DMS153 (cell line): ENCODE measurements around the gene P3R3URF.

ENCODE experiments used
- DNase-seq: peaks from one replicate; lab custom pipeline; 2025; lab: John Stamatoyannopoulos, UW

P3R3URF gene

DNA sequence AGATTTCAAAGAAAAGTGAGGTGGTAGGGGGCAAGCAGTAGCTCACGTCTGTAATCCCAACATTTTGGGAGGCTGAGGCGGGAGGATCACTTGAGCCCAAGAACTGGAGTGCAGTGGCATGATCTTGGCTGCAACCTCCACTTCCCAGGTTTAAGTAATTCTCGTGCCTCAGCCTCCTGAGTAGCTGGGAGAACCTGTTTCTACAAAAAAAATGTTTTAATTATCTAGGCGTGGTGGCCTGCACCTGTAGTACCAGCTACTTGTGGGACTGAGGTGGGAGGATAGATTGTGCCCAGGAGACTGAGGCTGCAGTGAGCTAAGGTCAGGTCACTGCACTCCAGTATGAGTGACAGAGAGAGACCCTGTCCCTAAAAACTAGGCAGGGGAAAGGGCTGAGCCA lies 4.0 kb downstream of the P3R3URF start:
- peak; percentile 28 for DNase-seq

DNA sequence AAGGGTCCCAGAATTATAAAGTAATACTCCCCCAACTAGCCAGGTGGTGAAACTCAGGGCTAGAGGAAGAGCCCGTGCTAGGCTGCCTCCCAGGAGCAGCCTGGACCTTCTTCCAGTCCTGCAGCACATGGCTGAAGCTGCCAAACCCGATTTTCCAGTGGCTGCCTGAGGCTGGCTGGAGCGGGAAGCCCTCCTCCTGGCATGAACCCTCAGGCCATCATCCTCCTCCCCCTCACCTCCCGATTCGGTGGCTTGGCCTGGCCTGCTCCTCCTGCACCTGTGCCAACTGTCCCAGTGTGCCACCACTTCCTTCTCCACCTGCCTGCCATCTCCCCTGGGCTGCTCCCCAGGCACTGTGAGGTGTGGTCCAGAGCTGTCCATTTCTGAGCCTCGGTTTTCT lies 4.4 kb downstream of the P3R3URF start:
- DNase-seq = peak; percentile 80

DNA sequence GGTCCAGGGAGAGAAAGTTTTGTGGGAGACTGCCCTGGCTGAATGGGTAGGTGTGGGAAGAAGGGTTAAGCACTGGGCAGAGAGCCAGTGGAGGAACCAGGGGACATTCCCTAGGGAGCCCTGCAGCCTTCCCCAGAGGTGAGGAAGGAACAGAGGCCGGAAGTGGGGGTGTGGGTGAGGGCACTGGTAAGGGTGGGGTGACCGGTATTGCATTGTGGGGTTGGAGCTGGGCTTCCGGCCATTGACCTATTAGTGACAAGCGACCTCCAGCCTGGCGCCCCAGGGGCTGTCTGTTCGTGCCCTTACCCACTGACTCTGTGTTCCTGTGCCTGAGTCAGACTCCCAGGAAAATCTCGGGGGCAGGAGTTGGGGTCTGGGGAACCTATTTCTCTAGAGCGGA lies 4.9 kb downstream of the P3R3URF start:
- DNase-seq = peak; percentile 51

DNA sequence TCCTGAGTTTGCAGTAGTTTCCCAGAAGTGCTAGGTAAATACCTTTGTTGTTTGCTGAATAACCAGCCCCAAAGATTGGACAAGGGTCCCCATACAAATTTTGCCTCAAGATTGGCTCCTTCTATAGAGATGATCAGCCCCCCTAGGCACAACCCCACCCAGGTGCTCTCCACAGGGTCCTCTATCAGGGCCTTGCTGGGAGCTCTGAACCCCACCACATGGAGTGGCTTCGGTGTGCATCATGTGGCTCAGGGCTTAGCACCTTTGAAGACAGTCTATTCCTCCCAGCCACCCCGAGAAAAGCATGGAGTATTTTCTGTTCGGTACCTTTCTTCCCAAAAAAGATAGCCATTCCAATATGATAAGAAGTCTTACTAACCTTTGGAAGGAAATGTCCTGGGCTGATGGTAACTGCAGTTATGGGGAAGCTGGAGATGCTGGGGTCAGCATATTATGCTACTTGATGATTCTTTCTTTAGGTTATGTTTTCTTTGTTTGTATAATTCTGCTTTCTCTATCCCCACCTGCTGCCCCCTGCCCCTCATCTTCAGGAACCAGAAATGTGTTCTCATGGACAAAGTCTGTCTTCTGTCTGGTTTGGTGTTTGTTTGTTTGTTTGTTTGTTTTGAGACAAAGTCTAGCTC lies 6.4 kb downstream of the P3R3URF start:
- no peak for DNase-seq

DNA sequence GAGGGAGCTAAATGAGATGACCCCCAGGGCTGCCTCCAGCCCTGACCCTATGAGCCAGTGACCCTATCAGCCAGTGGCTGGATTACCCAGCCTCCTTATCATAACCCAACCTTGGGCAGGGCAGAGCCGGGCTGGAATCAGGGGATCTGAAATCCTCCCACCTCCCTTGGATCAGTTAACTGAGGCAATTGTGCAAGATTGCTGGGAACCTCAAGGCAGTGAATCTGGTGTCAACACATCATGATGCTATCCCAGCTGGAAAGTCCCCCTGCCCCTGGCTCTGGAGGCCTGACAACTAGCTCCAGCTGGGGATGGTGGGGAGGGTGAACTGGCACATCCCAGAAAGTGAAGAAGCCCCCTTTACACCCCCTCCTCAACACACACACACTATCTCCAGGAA lies 7.8 kb downstream of the P3R3URF start:
- DNase-seq = no peak

DNA sequence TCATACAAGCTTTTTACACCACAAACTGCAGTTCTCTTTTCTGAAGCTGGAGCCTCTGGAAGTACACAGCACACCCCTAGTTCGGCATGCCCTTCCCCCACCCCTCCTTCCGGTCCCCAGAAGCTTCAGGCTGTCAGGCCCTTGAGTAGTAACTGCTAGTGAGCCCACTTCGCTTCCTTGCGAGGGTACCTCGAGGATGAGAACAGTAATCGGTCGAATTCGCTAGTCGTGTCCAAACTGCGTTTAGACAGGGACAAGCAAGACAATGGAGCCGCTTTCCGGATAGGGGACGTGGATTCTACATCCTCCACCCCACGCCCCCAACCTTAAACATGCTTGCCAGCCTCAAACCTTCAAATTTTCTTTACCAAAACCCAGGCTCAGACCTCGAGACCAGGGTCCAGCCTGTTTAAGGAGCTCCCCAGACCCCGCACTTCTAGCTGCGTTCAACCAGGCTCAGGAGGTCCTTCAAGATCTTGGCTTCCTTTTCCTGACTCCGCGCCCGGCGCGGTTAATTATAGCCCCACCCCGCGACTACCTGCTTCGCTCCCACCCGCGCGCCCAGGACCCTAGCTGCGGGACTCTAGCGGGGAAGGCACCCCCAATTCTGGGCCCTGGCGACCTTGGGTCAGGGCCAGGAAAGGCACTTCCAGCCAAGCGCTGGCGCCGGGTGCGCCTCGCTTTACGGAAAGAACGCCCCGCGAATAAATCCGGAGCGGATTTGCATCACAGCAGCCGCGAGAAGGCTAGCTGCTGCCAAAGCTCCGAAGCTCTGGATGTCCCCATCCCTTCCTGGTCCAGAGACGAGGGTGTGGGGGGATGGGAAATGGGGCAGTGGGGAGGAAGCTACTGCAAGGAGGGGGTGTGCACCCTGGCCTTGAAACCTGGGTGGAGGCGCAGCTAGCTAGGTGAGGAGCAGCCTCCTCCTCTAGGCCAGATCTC lies 9.5 kb downstream of the P3R3URF start:
- no peak for DNase-seq

DNA sequence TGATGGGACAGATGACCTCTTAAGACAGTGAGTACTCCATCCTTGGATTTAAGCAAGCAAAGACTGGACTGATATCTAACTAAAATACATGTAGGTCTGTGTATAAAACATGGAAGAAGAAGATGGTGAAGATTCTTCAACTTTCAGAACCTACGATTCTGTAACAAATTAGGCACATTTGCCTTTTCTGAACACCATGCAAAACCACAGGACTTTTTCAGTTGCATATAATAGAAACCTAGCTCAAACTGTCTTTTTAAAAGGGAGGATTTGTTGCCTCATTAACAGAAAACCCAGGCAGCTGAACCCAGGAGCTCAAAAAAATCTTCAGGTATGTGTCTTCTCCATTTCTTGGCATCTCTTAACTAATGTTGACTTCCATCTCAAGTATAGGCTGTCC lies 16.1 kb downstream of the P3R3URF start:
- DNase-seq = no peak

DNA sequence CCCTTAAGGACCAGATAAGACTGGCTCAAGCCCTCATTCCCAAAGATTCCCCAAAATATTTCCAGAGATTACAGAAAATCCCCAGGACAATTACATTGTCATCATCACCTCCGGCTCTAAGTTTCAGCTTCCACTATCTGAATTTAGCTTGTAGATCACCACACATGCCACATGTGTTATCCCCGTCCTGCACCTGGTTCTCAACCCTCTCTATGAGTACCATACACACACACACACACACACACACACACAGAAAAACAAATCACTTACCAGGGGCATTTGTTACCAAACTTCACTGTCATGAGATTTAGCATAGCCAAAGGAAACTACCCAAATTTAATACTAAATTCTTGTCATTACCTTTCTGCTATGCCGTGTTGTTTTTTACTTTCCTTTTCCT lies 16.8 kb downstream of the P3R3URF start:
- DNase-seq = no peak

DNA sequence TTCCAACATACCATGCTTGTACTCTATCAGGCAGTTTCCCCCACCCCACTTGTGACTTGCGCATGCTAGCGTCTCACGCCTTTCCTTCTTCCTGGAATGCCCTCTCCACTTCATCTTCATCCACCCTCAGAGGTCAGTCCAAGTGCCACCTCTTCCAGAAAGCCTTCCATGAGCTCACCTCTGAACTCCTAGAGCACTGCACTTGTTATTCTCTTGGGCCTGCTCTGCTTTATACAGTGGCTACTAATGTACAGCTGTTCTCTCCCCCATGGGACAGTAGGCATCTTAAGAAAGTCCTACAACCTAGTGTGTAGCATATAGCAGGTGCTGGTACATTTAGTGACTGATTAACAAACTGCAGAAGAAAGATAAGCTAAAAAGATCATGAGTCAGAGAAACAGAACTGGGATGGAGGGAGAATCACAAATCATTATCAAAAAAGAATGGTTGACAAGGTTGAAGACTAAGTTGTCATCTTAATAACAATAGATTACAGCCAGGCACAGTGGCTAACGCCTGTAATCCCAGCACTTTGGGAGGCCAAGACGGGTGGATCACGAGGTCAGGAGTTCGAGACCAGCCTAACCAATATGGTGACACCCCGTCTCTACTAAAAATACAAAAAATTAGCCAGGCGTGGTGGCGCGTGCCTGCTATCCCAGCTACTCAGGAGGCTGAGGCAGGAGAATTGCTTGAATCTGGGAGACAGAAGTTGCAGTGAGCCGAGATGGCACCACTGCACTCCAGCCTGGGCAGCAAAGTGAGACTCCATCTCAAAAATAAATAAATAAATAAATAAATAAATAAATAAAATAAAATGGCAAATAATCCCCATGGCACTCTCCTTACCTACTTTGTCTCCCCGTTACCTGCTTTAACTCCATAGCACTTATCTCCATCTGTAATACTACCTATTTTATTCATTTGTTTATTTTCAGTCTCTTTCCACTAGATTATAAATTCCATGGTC lies 17.7 kb downstream of the P3R3URF start:
- no peak for DNase-seq

DNA sequence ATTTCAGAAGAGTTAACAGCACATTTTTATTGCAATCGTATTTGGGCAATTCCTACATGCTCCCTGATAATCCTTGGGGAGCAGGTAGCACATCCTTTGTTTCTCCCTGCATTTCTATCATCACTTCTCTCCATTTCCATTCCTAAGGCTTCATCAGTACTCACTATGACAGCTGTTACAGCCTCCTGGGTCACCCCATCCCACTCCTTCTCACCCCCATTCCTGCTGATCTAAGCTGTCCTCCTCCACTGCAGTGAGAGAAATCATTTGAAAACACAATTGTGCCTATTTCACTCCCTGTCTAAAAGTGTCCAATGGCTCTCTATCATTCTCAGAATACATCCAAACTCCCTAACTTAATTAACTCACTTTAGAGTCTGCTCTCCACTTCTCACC lies 18.4 kb downstream of the P3R3URF start:
- DNase-seq = no peak

DNA sequence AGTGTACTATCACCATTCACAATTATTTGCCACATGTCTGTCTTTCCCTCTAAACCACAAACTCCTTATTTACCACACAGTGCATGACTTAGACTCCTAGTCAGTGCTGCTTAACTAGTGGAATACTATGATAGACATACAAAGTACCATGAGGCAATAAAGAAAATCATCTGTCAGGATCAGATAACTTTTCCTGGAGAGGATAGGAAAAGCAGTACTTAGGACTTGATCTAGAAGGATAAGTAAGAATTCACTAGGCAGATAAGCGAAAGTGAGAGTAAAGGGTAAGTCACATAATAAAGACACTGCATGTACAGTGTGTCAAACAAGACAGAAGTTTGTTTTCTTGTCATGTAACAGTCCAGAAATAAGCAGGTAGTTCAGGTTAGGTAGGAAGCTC lies 22.6 kb downstream of the P3R3URF start:
- DNase-seq = no peak

DNA sequence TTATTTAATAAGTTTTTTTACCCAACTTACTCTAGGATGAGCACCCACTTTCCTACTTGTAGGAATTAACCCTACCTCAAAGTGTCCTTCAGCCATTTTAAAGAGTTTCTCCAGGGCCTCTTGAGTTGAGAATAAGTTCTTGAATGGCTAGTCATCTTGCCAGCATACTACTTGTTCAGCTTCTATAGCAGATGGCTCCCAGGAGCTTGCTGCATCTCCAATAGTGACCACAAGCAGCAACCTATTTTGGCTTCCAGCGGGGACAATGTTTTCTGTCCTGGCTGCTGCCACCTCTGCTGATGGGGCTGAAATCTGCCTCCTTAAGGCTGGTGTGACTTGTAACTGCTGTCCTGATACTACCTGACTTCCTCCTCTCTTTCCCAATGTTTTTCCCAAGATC lies 23.1 kb downstream of the P3R3URF start:
- DNase-seq = no peak

DNA sequence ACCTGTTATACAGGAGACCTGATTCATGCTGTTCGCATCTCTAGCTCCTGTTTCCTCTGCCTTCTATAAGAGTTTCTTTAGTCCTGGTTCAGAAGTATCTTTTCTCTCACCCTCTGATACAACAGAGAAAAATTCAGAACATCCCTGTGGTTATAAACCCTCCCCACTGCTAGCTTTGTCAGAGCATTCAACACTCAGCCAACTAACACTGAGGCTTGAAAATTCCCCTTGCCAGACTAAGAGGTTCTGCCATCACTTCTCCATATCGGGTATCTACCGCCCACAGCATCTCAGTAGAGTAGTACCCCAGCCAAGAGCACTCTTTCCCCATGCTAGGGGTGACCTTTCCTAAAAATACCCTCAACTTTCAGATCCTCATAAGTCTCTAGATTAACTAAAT lies 24.3 kb downstream of the P3R3URF start:
- DNase-seq = no peak

DNA sequence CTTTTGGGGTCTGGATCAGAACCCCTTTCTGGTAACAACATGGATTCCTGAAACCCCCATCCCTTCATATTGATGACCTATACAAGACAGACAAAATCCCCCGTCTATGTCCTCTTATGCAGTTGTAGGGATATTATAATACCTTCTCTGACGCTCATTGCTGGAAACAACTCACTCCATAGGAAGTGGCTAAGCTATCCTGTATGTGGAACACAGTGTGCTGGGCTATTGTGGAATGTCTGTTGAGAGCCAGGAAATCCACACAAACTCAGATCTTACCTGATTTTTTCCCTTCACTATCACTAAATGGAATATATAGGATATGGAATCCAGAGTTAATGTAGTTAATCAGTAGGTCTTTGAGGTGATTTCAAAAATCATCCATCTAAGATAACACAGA lies 26.2 kb downstream of the P3R3URF start:
- DNase-seq = no peak

DNA sequence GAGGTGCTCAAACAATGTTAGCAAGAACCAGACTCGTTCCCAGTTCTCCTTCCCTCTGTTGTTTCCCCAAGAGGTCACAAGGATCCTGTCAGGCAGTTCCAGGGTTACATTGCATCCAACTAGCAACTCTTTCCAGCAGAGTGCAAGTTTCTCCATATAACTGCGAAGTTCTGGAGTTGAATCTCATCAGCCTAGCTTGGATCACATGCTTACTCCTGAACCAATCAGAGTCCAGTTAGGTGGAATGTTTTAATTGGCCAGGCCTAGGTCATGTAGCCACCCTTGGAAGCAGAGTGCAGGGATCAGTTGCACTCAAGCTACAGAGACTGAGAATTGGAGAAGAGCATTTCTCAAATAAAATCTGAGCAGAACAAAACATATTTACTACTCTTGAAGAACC lies 28.0 kb downstream of the P3R3URF start:
- DNase-seq = no peak

DNA sequence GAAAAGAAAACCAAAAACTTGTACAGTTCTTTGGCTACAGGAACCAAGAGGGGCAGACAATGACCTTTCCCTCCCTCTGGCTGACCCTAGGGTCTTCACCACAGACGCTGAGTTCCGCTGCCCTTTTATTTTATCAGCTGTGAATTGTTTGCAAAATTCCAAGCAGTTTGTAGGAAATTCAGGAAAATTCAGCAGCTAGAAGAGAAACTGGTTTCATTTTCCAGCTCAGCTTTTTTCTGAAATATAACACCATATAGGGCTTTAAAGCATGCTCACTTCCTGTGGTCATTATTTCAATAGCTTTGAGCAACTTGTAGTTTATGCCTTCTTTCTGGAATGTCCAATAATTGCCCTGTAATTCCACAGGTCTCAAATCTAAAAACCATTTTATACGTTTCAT lies 38.4 kb downstream of the P3R3URF start:
- no peak for DNase-seq

DNA sequence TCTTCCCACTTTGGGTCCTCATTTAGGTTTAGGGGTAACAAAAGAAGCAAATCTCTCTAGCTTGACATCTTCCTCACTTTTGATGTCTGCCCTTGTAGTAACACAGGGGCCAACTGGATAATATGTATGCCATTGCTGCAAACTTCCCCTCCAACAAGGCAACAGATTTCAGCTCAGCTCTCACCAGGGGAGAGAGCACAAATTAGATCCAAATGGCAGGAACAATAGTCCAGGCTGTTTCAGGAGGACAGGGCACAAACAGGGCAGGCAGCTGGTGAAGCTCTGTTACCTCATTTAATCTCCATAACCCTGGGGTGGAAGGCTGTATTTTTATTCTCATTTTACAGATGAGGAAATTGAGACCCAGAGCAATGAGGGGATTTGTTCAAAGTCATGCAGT lies 39.6 kb downstream of the P3R3URF start:
- DNase-seq = no peak

DNA sequence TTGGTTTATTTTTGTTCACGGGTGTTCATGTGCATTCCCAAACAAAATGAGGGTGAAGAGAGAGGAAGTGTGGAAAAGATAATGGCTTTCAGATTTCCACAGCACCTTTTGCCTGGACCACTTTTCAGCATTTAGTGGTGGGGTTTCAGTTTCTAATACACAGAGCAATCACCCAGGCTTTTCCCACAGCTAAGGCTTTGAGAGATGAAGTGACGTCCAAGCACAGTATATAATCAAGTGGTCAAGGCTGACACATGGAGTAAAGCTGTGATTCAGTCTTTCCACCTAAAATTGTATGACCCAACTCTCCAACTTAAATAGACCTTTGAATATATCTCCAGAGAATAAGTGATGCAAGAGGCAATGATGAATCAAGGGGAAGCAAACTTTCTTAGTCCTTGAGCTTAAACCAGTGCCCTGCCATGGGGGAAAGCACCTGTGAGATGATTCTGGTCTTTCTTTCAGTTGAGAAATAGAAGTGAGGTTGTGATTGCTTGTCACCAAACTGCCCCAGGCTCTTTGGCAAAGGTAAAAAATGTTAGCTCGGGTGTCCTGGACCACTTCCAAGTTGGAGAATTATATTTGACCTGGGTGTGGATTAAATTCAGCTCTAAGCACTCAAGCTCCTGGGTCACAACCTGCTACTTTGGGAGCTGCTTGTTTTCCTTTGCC lies 41.5 kb downstream of the P3R3URF start:
- DNase-seq = peak; percentile 64

DNA sequence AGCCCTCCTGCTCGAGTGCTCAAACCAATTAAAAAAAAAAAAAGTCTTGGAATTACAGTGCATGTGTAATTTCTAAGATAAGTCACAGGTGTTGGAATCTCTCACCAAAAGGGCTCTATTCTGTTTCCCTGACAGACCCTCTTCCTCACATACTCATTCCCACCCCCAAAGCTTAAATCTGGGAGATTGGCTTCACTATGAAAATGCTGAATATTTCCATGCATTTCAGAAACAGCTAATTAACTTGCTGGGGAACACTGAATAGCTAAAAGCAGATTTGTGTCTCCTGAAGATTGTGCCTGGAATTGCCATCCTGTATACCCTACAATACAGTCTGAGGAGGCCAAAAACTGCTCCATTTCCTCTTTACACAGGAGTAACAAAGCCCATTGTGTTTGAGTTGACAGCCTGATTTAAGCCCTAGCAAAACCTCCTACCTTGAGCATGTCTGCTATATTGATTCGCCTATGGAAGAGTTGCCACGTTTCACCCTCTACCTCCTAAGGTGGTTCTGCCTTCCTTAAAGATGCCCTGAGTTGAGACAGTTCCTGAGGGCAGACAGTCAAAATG lies 42.4 kb downstream of the P3R3URF start:
- peak; percentile 28 for DNase-seq

DNA sequence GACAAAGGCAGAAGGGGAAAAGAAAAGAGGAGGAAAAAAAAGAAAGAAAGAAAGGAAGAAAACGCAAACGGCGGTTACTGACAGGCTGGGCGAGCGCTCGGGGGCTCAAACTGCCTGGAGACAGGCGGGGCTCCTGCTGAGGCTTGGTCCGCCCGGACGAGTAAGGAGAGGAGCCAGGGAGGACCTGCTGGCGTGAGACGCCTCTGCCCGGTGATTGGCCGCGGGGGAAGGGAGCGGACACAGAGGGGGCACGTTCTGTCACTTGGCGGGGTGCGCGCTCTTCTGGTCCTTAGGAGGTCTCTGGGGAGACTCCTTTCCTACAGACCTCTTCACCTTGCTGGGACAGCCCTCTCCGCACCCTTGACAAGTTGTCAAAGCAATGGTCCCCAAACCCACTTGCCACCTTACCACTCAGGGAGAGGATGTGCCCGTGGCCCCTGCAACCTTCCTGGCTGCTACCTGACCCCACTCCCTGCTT lies 43.1 kb downstream of the P3R3URF start:
- no peak for DNase-seq

DNA sequence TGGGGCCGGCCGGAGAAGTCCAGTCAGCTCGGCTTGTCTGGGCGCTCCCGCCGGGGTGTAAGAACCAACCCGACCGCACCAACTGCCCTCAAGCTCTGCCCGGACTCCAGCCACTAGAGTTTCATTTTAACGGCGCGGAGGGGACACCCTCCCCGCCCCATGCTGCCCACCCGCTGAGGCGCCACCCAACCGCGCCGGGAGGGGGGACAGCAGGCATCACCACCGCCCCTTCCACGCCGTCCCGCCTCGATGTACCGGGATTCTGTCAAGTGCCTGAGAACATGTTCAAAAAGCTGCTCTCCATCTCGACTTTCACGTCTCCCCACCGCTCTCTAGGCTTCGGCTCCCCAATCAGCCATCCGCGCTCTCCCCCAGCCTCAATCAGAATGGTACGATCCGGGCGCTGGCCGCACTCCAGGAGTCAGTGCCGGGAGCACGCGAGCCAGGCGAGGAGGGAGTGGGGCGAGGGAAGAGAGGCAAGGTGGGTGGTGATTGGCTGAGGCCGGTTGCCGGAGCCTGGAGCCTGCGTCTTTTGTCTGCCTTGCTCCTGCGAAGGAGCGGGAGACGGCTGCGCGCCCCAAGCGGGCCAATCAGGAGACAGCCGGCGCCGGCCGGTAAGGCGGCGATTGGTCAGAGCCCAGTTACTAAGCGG lies 43.6 kb downstream of the P3R3URF start, which contains the start of gene PIK3R3:
Gene PIK3R3 (minus strand): TSS at position 101 of the 652 bp plus-strand sequence. CDS start 677 bp downstream, outside the sequence.
- DNase-seq = peak; percentile 99
